Measurements from ENCODE around the gene MED12L. TPM values are rescaled to one million over a fixed set of nuclear protein-coding genes. Genes with fewer than 3 reads are reported as not detected.

The MED12L gene
- total and polyA plus RNA-seq, 2 donors from 2014 or later = 0.13 to 0.82 TPM

GRCh38 chr3:151452841-151453240, 367.4 kb downstream of the MED12L start:
- no peaks in the 10 kb centered on the region for H3K4me1 ChIP-seq (ENCODE audit: control insufficient read depth in 2 of 3, insufficient read depth in 2 of 3, low read depth in 1 of 3, low read length in 3 of 3)
- H3K36me3 ChIP-seq (ENCODE audit: control insufficient read depth in 2 of 3, insufficient read depth in 3 of 3, low read length in 3 of 3) = no peaks in the 10 kb centered on the region
- H3K27ac ChIP-seq (ENCODE audit: low read depth in 2 of 2, low read length in 2 of 2) = no peak overlapping the region
- no peak for FAIRE-seq
- no peak overlapping the region for H3K9ac ChIP-seq (ENCODE audit: low read length in 3 of 3)
- no peaks in the 10 kb centered on the region for H3K27me3 ChIP-seq (ENCODE audit: control insufficient read depth, insufficient read depth, low read length)
- TF ChIP-seq CTCF (IDR thresholded peaks at IDR 0.05; ENCODE audit: borderline replicate concordance, extremely low read depth, insufficient read depth) = no peak
- no peaks in the 10 kb centered on the region for H3K9me3 ChIP-seq (ENCODE audit: control insufficient read depth in 2 of 3, insufficient read depth in 1 of 3, low read length in 3 of 3)
- DNase-seq = no peak
- no peak overlapping the region for H3K4me3 ChIP-seq (ENCODE audit: low read length in 3 of 3)
- intact Hi-C loops (cut with DNase I) = no loop called here

GRCh38 chr3:151456065-151456464, 370.6 kb downstream of the MED12L start:
- H3K27me3 ChIP-seq (ENCODE audit: control insufficient read depth, insufficient read depth, low read length) = no peaks in the 10 kb centered on the region
- H3K4me3 ChIP-seq (ENCODE audit: low read length in 3 of 3) = no peak overlapping the region
- no peaks in the 10 kb centered on the region for H3K9me3 ChIP-seq (ENCODE audit: control insufficient read depth in 2 of 3, insufficient read depth in 1 of 3, low read length in 3 of 3)
- intact Hi-C loops (cut with DNase I) = no loop called here
- no peaks in the 10 kb centered on the region for H3K4me1 ChIP-seq (ENCODE audit: control insufficient read depth in 2 of 3, insufficient read depth in 2 of 3, low read depth in 1 of 3, low read length in 3 of 3)
- DNase-seq (no peak), FAIRE-seq (no peak)
- TF ChIP-seq CTCF (IDR thresholded peaks at IDR 0.05; ENCODE audit: borderline replicate concordance, extremely low read depth, insufficient read depth) = no peak
- H3K36me3 ChIP-seq (ENCODE audit: control insufficient read depth in 2 of 3, insufficient read depth in 3 of 3, low read length in 3 of 3) = no peaks in the 10 kb centered on the region
- H3K27ac ChIP-seq (ENCODE audit: low read depth in 2 of 2, low read length in 2 of 2) = no peak overlapping the region
- no peak overlapping the region for H3K9ac ChIP-seq (ENCODE audit: low read length in 3 of 3)

GRCh38 chr3:151459358-151459757, 373.9 kb downstream of the MED12L start:
- no peak overlapping the region for H3K9ac ChIP-seq (ENCODE audit: low read length in 3 of 3)
- FAIRE-seq = no peak

More at GRCh38 chr3:151459358-151459757, 373.9 kb downstream of the MED12L start:
- H3K4me3 ChIP-seq (ENCODE audit: low read length in 3 of 3) = no peak overlapping the region
- no peaks in the 10 kb centered on the region for H3K4me1 ChIP-seq (ENCODE audit: control insufficient read depth in 2 of 3, insufficient read depth in 2 of 3, low read depth in 1 of 3, low read length in 3 of 3)
- TF ChIP-seq CTCF (IDR thresholded peaks at IDR 0.05; ENCODE audit: borderline replicate concordance, extremely low read depth, insufficient read depth) = no peak
- H3K36me3 ChIP-seq (ENCODE audit: control insufficient read depth in 2 of 3, insufficient read depth in 3 of 3, low read length in 3 of 3) = no peaks in the 10 kb centered on the region
- H3K9me3 ChIP-seq (ENCODE audit: control insufficient read depth in 2 of 3, insufficient read depth in 1 of 3, low read length in 3 of 3) = no peaks in the 10 kb centered on the region
- H3K27ac ChIP-seq (ENCODE audit: low read depth in 2 of 2, low read length in 2 of 2) = no peak overlapping the region
- H3K27me3 ChIP-seq (ENCODE audit: control insufficient read depth, insufficient read depth, low read length) = no peaks in the 10 kb centered on the region
- intact Hi-C loops (cut with DNase I) = no loop called here
- DNase-seq = no peak

All from kidney (tissue), 14 donors.